Left colon (tissue), 2 donors: ENCODE measurements around the gene ARHGAP10. TPM values are rescaled to one million over a fixed set of nuclear protein-coding genes. Genes with fewer than 3 reads are reported as not detected.
A peak's percentile ranks its signal among the peaks of the same experiment; 100 is the strongest.

ENCODE experiments used
- ATAC-seq: fragments of 200-7000 bp; cut with Tn5 transposase; one replicate; pipeline ENCODE4 v1.9.1; 2020; ENCODE audit warnings: mild to moderate bottlenecking, moderate library complexity
- DNase-seq, 2 donors: peaks; one replicate each; pipeline ENCODE4 v3.0.0-alpha.2; 2020
- intact Hi-C, 2 donors: fragments of 100-400 bp; cut with DNase I in 1 of 2; cut with micrococcal nuclease in 1 of 2; formaldehyde crosslinking; loops; one replicate each; pipeline versions ENCODE4 v1.11.2 to v1.14.0; 2022; cut with DNase I, micrococcal nuclease
- total RNA-seq, 2 donors: library from RNA; stranded (reverse); fragmentation: NEBNext Ultra II Directional; extraction: Animal tissue kit (Norgen Biotek cat#: 25700); gene quantifications; one replicate each; pipeline ENCODE4 v1.2.1, GENCODE V29; 2021
- donor health status: DM: no; HTN: no; CAD: no.
- donor health status: DM: yes; HTN: yes; CAD: no.

Gene ARHGAP10
- total RNA-seq, 2 donors from 2014 or later: 3.7 to 14.5 TPM

DNA sequence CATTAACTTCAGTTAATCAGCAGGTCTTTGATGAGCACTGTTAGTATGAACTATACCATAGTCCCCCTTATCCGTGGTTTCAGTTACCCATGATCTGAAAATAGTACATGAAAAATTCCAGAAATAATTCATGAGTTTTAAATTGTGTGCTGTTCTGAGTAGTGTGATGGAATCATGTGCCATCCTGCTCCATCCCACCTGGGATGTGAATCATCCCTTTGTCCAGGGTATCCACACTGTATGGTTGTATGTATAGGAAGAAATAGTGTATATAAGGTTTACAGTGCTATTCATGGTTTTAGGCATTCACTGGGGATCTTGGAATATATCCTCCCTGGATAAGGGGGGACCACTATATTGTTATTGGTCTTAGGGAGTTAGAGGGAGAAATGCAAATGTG lies 24.5 kb downstream of the ARHGAP10 start:
- ATAC-seq: no peak
- intact Hi-C loops: no loop called here
- DNase-seq: no peak

GRCh38 chr4:147760176-147760575 lies 28.3 kb downstream of the ARHGAP10 start:
- DNase-seq: no peak
- intact Hi-C loops: no loop called here
- ATAC-seq: no peak

GRCh38 chr4:147760695-147761094 lies 28.8 kb downstream of the ARHGAP10 start:
- intact Hi-C loops: no loop called here
- ATAC-seq (no peak), DNase-seq (peak in 1 of 2 donors; percentile 16)

- no peak for ATAC-seq
- no peak for DNase-seq
- intact Hi-C loops: no loop called here
Observed at GRCh38 chr4:147761218-147761883, 29.5 kb downstream of the ARHGAP10 start.

- intact Hi-C loops: no loop called here
- DNase-seq: no peak
- ATAC-seq: no peak
Observed at GRCh38 chr4:147764337-147764736, 32.4 kb downstream of the ARHGAP10 start.

DNA sequence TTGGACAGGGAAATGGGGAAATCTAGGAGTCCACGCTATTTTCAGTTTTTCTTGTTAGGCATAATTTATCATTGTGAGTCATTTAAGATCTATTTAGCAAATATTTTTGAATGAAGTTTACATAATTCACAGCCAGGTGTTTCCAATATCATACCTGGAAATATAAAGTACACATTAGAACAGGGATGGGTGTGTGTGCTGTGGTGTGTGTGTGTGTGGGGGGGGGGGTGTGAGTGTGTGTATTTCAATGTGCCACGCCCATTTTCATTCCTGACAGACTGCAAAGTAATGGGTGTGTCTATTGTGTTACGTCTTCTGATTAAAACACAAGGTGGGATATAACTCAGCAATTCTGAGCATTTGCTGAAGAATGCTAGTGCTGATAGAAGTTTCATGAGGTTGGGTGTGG lies 33.2 kb downstream of the ARHGAP10 start:
- intact Hi-C loops: no loop called here
- ATAC-seq (no peak), DNase-seq (no peak)

DNA sequence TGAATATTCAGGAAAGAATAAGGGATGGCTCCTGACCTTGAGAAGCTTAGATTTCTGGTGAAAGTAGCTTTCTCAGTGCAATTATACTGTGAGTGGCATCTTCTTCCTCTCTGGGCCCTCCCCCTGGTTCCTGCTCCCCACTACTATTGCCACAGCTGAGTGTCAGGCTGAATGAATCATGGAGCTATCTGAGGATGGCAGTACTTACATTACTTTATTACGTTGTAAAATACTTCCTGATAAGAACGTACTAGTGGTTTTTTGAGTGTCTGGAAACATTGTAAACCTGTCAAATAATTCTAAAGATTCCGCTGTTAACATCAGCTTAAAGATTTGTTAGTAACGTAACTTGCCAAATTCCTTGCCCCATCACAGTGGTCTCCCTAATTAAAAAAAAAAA lies 36.2 kb downstream of the ARHGAP10 start:
- intact Hi-C loops: no loop called here
- DNase-seq: no peak
- peak; percentile 98 for ATAC-seq

- no peak for ATAC-seq
- no peak for DNase-seq
- intact Hi-C loops: no loop called here
Observed at GRCh38 chr4:147769386-147769785, 37.5 kb downstream of the ARHGAP10 start.

DNA sequence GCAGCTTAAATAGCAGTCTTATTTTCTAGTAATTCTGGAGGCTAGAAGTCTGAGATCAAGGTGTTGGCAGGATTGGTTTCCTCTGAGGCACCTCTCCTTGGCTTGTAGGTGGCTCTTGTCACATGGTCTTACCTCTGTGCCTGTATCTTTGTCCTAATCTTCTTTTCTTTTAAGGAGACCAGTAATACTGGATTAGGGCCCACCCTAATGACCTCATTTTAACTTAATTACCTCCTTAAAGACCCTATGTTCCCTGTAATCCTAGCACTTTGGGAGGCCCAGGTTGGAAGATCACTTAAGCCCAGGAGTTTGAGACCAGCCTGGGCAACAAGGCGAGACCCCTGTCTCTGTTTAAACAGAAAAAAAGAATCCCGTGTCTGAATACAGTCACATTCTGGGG lies 38.9 kb downstream of the ARHGAP10 start:
- intact Hi-C loops: no loop called here
- ATAC-seq (no peak), DNase-seq (no peak)

GRCh38 chr4:147772056-147772455 lies 40.2 kb downstream of the ARHGAP10 start:
- DNase-seq (no peak), ATAC-seq (peak; percentile 53)
- intact Hi-C loops: no loop called here

DNA sequence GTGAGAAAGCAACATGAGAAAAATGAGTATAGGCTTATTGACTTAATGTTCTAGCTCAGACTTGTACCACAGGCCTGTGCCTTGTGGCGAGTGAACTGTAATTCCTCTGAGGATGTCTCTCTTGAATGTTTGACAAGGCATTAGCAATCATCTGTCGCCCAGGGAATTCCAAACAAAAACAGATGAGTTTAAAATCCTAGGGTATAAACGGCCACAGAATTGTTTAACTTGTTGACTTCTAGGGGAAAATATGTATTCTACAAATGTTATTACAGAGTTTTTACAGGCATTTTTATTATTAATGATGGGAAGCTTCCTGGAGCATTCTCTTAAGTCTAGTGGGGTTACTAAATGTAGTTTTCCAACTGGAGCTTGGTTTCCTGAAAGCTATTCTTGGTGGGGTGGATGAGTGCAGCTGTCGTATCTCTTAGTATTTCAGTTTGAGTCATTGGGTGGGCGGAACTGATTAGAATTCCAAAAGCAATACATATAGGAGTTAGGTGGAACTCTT lies 40.6 kb downstream of the ARHGAP10 start:
- intact Hi-C loops: no loop called here
- no peak for ATAC-seq
- DNase-seq: no peak

DNA sequence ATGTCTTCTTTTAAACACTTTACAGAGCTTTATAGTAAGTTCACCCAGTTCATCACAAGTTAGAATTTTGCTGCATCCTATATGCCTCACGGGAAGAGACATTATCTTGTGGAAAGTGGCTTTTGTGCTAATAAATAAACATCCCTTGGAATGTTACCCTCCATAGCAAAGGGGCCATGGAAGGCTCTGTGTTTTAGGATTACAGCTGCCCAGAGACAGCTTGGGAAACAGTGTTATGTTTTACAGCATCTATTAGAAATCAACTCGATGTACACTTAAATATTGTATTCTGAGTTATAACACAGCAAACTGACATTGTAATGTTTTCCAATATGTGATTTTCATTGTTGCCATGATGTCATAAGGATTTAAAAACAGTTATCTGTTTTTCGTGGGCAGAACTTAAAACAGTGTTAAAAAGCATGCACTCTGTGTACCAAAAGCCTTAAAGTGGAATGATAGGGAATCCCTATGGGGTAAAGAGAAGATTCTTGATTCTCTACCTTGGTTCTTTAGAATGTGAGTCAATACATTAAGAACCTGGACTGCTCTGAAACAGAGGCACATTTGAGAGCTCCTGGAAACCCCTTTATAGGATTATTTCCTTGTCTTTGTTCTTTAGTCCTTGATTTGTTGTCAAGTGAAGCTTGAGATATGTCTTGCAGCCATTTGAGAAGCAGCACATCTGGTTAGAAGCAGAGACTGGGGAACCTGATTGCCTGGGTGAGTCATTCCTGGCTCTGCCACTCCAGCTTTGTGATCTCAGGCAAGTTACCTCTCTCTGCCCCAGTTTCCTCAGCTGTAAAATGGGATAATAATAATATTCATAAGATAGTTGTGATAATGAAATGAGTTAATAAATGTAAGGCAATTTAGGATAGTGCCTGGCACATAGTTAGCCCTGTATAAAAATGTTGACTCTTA lies 41.6 kb downstream of the ARHGAP10 start:
- intact Hi-C loops: no loop called here
- DNase-seq: no peak
- ATAC-seq: no peak

GRCh38 chr4:147776716-147777115 lies 44.8 kb downstream of the ARHGAP10 start:
- DNase-seq (no peak), ATAC-seq (peak; percentile 55)
- intact Hi-C loops: no loop called here

DNA sequence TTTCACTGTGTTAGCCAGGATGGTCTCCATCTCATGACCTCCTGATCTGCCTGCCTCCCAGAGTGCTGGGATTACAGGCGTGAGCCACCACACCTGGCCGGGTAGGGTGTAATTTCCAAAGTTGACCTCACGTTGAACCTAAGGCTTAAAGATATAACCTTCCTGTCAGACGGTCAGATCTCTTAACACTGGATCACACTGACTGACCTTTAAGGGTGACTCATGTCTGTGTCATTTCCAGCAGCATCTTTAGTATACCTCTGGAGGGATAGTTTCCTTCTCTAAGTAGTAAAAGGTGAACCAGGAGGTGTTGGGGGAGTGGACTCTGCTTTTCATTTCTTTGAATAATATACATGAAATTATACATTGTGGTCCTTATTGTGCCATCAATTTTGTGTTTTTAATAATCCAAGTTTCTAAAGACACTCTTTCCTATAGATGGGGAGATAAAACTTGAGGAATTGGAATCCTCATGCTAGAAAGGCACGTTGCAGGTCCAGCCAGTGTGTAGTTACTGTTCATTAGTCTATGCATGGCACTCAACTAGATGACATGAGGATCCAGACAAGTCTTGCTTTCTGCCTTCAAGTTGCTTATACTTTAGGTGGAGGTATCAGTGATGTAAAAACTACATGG lies 45.7 kb downstream of the ARHGAP10 start:
- intact Hi-C loops: no loop called here
- DNase-seq (no peak), ATAC-seq (no peak)

GRCh38 chr4:147778942-147779341 lies 47.1 kb downstream of the ARHGAP10 start:
- intact Hi-C loops: no loop called here
- ATAC-seq (no peak), DNase-seq (no peak)

DNA sequence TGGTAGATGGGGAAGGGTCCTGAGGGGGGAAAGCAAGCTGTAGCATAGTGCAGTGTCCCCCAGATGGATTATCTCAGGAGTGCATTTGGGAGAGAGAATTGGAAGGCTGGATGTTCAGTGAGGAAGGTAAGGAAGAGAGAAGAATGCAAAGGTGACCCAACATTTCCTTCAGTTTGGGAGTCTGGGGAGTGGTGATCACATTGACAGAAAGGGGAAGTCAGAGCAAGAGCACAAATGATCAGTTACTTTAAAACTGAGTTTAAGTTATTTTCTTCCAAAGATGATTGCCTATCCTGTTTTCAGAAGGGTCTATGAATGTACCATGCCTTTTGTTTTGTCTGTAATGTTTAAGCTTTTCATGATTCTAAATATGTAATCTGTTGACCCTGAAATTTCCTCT lies 47.6 kb downstream of the ARHGAP10 start:
- intact Hi-C loops: no loop called here
- ATAC-seq (no peak), DNase-seq (no peak)

DNA sequence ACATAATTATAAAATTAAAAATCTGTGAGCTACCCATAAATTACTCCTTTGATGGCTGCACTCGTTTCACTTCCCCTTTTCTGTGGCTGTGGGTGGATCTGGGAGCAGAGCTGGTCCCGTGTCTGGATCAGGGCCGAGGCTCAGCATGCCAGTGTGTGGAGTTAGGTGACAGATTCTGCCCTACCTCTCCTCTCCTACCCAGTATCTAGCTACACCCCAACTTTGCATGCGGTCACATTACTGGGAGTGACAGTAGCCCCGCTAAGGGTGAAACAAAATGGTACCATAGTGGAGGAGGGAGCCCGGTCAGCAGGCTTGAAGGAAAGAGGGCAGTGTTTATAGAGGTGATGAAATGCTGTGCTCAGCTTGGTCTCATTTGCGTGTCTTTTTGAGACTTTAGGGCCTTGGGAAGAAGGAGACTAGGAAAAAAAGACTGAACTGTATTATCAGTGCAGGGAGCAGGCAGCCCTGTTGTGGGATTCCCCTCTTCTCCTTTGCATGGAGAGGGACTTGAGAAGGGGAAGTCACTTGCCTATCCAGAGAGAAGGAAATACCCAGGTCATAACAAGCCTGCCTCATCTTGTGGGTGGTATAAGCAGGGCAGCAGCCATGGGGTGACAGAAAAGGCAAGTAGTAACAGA lies 48.4 kb downstream of the ARHGAP10 start:
- DNase-seq (peak; percentile 31 to 32), ATAC-seq (peak; percentile 39)
- intact Hi-C loops: no loop called here

DNA sequence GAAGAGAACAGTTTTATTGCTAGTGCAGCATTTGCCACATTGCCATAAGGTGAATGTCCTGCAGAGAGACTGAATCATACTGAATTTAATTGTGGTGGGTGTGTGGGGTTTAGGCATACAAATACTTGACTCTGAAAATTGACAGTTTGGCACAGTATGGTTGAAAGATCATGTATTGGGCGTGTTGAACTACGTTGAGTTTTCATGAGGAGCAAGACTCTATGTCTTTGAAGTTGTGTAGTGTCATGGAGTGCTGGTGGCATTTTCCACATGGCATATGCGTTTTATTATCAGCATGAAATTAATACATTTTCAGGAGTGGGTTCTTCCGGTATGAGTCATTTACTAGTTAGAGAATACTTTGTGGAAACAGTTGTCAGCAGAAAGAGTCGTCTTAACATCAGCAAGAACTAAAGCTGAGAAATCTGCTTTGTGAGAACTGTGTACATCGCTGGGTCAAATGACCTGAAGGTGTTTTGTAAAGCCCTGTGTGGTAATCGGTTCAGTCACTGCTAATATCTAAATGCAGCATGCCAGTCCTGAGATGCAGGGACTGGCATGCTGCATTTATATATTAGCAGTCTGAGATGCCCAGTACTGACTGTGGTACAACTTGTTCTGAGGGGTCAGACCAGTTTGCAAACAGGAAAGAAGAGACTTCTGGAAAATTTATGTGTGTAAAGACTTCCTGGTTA lies 50.3 kb downstream of the ARHGAP10 start:
- no peak for ATAC-seq
- intact Hi-C loops: no loop called here
- DNase-seq: no peak

- DNase-seq (no peak), ATAC-seq (no peak)
- intact Hi-C loops: no loop called here
Observed at GRCh38 chr4:147785129-147785528, 53.2 kb downstream of the ARHGAP10 start.
